Posterior cingulate gyrus (tissue), 11 donors: ENCODE results near the gene GPR146.
A peak's percentile ranks its signal among the peaks of the same experiment; 100 is the strongest.

Source experiments
- DNase-seq, 10 donors: peaks; one replicate each; pipeline versions ENCODE4 v3.0.0 to v3.0.0-alpha.2; 2020 to 2021; ENCODE audit warnings: mixed read lengths in 3 of 10
- intact Hi-C: fragments of 100-400 bp; cut with DNase I; formaldehyde crosslinking; loops from one replicate; pipeline ENCODE4 v1.15.1; 2023

Gene GPR146

DNA sequence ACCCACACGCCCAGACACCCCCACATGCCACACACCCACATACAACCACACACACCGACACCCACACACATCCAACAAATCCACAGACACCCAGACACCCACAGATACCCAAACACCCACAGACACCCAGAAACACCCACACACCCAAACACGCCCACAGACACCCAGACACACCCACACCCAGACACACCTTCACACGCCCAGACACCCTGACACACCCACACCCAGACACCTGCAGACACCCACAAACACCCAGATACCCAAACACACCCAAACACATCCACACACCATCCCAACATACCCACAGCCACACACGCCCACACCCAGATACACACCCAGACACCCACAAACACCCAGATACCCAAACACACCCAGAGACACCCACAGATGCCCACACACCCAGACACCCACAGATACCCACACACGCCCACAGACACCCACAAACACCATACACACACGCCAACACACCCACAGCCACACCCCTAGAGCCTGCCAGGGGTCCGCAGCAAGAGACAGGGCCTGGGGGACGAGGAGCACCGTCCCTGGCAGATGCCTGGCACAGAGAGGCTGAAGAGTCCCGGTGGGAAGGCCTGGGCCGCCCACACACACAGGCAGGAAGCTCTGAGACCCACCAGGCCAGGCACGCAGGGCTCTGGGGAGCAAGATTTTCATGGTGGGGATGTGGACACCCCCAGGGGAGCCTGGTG, 32.9 kb upstream of the GPR146 start:
- no peak for DNase-seq
- intact Hi-C loops, result no loop called here

DNA sequence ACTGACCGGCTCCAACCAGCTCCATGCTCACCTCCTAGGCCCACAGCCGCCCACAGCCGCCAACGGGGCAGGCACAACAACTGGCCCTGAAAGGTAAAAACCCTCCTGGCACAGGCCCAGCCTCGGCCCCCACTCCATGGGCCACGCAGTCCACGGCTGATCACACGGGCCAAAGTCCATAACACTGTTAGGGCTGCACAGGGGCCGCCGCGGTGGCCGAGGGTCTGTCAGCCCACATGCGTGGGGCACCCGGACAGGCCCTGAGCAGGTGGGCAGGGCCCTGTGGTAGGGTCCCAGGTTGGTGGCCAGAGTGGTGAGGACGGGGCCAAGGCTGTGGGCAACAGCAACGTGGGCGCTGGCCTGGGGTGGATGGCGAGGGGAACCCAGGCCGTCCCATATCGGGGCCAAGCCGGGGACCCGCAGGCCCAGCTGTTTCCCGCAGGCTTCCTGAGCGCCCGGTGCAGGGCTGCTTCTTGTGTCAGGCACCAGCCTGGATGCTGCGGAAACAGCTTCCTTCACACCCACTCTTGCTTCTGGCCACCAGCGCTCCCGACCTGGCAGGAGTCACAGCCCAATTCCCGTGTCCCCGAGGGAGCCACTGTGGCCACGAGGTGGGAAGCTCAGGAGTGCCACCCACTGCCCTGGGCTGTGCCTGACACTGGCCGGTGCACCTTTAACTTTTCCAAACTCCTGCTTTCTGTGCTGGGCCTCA, 32.2 kb upstream of the GPR146 start:
- DNase-seq, result no peak
- intact Hi-C loops, result no loop called here

DNA sequence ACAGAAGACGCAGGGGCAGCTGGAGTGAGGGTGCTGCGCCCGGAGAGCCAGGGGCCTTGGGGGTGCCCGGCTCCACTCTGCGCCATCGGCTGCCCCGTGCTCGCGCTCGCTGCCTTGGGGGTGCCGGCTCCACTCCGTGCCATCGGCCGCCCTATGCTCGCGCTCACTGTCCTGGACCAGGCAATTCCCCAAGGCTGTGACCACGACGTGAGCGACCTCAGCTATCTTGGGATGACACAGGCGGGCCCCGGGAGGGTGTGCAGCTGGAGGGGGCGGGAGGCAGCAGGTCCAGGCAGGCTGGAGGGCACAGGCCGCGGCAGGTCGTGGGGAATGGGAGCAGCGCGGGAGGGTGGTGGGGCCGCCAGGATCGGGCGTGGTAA, 31.6 kb upstream of the GPR146 start:
- intact Hi-C loops, result no loop called here
- DNase-seq, result no peak

DNA sequence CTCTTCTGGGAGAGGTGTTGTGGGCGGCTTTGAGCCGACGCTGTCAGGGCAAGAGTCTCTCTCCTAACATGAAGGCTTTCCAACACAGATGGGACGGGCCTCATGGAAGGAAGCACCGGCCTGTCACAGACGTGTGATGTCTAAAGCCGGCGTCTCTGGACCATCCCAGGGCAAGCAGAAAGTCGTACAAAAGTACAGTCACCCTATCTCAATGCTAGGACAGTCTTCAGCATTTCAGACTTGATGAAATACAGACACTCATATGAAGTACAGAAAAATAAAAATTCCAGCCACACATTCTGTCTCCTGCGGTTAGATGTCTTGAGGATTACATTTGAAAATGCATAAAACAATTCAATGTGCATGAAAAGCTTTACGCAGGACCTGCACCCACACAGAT, 30.8 kb upstream of the GPR146 start:
- intact Hi-C loops, result no loop called here
- DNase-seq, result no peak

DNA sequence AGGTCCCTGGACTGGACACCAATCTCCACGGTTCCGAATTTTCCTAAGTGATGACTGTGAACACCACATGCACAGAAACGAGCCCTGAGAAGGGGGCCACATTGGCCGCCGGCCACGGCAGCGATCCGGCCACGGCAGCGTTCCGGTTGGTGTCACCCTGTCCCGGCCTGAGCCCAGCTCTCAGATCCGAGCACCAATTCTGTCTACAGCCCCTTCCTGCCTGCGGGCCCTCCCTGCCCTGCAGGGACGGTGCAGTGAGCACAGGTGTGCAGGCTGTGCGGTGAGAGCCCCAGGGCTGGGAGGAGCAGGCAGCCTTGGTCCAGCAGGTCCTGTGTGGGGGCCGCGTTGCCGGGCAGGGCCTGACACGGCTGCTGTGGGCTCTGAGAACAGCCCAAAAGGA, 29.7 kb upstream of the GPR146 start:
- no peak for DNase-seq
- intact Hi-C loops, result no loop called here

DNA sequence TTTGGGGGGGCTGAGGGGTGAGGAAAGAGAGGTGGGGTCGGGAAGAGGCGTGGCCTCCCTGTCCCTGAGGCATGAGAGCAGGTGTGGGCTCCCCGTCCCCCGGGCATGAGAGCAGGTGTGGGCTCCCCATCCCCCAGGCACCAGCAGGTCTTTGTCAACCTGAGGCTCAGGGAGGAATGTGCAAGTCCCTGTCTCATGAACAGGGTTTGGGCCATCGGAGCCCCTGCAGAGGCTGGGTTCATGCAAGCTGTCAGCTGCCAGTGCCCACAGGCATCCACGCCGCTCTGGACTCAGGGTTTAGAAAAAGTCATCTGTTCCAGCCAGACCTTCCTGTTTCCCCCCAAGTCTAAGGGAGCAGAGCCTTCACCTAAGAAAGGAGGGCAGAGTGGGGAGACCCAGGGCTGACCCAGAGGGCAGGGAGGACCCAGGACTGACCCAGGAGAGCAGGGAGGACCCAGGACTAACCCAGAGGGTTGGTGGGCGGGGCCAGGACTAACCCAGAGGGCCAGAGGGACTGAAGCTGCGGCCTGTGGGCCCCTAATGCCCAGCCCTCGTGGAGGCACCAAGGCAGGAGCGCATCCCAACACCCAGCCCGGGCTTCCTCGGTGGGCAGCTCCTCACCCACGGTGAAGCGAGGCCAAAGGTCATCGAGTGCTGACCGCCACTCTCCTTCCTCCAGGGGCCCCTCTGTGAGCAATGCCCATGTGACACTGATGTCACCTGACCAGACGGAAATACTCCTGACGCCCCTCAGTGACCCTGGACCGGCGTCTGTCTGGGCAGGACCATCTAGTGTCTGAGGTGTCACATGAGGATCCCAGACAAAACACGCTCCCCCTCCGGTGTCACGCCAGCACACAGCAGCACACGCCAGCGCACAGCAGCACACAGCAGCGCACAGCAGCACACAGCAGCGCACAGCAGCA, 28.9 kb upstream of the GPR146 start:
- DNase-seq, result peak in 1 of 10 donors; percentile 84
- intact Hi-C loops, result no loop called here

DNA sequence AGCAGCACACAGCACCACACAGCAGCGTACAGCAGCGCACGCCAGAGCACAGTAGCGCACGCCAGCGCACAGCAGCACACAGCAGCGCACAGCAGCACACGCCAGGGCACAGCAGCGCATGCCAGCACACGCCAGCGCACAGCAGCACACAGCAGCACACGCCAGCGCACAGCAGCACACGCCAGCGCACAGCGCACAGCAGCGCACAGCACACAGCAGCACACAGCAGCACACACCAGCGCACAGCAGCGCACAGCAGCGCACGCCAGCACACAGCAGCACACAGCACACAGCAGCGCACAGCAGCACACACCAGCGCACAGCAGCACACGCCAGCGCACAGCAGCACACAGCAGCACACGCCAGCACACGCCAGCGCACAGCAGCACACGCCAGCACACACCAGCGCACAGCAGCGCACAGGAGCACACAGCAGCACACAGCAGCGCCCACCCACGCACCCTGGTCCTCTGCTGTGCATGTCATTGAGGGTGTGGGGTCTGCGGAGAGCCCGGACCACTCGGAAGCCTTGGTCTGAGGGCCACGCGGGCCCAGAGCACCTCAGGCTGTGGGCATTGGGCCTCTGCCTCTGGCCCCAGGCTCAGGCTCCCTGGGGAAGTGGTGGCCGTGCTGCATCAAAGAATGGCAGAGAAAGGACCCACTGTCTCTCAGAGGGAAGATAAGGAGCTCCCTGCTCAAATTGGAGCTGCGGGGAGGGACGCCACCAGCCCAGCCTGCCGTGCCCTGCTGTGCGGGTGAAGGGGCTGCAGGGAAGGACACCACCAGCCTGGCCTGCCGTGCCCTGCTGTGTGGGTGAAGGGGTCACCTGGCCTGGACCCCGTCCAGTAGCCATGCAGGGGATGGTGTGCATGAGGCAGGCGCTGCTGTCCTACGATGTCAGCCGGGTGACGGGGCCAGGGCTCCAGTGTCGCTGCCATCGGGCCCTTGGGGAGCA, 27.5 kb upstream of the GPR146 start:
- intact Hi-C loops, result no loop called here
- peak in 1 of 10 donors; percentile 61 for DNase-seq

DNA sequence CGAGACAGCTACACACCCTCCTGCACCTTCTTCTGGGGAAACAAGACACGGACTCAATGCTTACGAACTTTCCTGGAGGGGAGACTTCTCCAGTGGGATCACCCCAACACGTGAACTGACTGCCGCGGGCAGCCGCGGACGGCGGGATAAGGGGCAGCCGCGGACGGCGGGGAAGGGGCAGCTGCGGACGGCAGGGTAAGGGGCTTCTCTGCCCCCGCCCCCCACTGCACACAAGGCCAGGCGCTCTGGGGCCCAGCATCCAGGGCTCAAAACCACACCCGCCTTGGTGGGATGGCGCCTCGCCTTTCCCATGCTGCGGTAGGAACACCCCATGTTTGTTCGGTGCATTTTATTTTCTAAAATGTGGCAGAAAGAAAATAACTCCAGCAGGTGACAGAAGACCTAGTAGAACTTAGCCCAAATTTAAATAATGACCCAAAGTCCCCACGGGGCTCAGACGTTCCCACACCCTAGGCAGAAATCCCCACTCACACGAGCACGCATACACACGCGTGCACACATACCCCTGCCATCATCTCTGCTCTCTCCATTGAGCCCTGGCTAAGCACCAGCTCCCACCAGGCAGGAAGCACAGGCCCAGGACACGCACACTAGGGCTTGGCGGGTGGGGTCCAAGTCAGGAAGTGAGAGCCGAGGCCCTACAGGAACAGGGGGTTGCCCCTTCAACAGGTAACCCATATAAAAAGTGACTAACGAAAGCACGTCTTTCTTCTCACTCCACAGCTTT, 26.6 kb upstream of the GPR146 start:
- peak in 1 of 10 donors; percentile 52 for DNase-seq
- intact Hi-C loops, result no loop called here

DNA sequence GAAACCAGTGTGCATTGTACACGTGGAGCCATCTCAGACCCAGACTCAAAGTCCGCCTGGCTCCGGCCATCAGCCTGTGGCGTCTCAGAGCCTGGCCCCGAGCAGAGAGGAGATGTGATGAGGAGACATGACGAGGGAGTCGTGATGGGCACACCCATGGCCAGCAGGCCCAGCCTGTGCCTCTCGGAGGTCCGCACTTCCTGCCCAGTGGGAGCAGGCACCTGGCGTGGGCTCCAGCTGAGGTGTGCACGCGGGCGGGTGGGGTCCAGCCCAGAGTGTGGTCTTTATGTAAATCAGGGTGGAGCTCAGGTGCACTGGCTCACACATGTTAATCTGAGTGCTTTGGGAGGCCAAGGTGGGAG, 26.0 kb upstream of the GPR146 start:
- DNase-seq, result peak in 1 of 10 donors; percentile 75
- intact Hi-C loops, result no loop called here

DNA sequence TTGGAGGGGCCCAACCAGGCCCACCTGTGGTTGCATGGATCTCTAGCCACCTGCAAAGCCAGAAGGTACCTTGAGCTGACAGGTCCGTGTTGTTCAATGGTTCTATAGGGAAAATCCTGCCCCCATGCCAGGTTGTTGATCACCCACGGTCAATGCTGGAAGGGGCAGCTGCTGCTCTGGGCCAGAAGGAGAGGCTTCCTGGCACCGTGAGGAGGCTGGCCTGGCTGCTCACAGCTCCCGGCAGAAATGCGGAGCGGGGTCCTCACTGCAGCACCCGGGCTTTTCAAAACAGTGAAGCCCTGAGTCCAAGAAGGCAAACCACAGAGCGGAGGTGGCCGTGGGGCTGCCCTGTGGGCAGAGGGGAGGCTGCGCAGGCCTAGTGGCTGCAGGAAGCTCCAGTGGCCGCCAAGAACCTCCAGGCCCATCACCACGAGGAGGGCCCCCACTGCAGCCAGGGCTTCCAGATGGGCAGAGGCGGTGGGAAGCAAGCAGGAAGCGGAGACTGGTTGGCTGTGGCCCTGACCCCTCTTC, 25.0 kb upstream of the GPR146 start:
- intact Hi-C loops, result no loop called here
- DNase-seq, result peak in 1 of 10 donors; percentile 78

DNA sequence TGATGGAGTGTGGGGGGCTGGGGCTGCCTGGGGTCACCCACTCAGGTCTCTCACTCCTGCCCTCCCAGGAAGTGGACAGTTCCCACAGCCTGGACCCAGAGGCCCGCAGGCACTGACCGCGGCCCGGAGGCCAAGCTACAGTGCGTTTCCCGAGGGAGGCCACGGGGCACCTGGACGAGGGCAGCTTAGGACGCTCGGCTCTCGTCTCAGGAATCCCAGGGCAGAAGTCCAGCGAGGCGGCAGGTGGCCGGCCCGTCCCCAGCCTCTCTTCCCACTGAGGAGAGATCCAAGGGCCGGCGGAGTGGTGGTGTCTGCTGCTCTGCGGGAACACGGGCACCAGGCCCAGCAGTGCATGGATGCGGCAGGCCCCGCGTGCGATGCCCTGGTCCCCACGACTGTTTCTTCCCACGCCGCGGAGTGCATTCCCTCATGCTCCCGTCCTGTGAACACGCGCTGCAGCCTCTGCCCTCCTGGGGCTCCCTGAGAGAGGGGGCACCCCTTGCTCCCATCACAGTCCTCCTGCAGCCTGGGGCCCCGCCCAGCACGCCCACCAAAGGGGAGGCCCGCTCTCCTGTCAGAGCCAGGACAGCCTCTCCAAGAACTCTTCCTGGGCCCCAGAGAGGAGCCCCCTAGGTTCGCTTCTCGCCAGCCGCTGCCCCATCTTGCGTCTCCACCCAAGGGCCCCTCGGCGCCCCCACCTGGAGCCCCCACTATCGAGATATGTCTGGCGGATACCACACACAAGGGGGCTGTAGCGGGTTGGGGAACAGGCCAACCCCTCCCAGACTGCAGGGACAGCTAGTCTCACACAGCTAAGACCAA, 24.3 kb upstream of the GPR146 start:
- DNase-seq, result peak in 1 of 10 donors; percentile 75
- intact Hi-C loops, result loop anchor here (5.0 kb wide), 1 partner anchor 47 kb away; no protein-coding TSS in a partner anchor

DNA sequence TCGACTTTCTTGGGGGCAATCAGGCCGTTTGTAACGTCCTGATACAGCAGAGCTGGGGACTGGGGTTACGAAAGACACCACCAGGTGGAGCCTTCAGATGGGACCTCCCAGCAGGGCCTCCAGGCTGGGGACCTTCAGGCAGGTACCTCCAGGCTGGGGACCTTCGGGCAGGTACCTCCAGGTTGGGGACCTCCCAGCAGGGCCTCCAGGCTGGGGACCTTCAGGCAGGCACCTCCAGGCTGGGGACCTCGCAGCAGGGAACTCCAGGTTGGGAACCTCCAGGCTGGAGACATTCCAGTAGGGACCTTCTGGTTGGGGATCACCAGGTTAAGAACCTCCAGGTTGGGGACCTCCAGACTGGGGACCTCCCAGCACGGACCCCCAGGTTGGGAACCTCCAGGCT, 23.5 kb upstream of the GPR146 start:
- intact Hi-C loops, result loop anchor here (5.0 kb wide), 1 partner anchor 46 kb away; no protein-coding TSS in a partner anchor
- DNase-seq, result peak in 1 of 10 donors; percentile 79

DNA sequence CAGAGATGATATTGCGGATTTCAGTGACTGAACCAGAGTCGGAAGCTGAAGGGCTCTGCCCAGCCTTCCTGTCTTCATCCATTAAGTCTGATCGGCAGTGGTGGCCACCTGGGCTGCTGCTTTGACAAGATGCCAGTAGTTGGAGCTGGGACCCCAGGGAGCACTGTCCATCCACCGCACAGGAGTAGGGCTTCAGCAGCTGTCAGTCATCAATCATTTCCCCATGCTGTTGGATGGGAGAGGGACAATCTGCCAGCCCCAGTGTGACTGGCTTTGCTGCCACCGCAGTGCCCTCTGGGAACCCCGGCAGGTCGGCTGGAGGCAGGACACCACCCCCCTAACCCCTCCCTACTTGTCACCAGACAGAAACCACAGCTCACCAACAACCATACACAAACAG, 23.0 kb upstream of the GPR146 start:
- intact Hi-C loops, result loop anchor here (5.0 kb wide), 1 partner anchor 46 kb away; no protein-coding TSS in a partner anchor
- peak in 1 of 10 donors; percentile 36 for DNase-seq

DNA sequence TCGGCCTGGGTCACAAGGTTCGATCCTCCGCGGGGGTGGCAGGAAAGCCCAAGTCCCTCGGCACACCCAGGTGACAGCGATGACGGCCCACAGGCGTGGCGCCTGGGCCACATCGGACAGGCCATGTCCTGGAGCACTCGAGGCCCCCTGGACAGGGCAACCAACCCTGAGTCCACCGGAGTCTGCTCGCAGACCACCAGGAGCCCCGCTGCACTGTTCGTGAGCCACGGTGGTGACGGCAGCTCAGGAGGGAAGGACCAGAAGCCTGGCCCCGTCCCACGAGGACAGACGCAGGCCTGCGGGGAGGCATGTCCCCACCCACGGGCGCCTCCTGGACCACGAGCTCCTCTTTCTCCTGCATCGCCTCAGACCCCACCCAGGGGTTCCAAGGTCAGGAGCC, 22.4 kb upstream of the GPR146 start:
- intact Hi-C loops, result loop anchor here (5.0 kb wide), 1 partner anchor 45 kb away; no protein-coding TSS in a partner anchor
- DNase-seq, result peak in 1 of 10 donors; percentile 84

DNA sequence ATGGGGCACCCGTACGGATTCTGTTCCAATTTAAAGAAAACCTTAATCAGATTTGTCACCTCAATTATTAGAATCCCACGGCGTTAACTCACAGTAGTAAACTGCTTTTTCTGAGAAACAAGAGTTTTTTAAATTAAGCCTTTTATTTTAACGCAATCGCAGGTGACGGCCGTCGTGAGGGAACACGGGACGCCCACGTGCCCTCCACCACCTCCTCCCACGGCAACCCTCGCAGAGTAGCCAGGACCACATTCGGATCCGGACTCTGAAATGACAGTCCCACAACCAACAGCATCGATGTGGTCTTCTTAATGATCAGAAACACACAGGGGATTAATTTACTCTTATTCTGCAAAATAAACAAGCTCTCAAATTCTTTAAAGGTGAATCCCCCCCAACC, 22.0 kb upstream of the GPR146 start:
- intact Hi-C loops, result loop anchor here (5.0 kb wide), 1 partner anchor 45 kb away; no protein-coding TSS in a partner anchor

DNA sequence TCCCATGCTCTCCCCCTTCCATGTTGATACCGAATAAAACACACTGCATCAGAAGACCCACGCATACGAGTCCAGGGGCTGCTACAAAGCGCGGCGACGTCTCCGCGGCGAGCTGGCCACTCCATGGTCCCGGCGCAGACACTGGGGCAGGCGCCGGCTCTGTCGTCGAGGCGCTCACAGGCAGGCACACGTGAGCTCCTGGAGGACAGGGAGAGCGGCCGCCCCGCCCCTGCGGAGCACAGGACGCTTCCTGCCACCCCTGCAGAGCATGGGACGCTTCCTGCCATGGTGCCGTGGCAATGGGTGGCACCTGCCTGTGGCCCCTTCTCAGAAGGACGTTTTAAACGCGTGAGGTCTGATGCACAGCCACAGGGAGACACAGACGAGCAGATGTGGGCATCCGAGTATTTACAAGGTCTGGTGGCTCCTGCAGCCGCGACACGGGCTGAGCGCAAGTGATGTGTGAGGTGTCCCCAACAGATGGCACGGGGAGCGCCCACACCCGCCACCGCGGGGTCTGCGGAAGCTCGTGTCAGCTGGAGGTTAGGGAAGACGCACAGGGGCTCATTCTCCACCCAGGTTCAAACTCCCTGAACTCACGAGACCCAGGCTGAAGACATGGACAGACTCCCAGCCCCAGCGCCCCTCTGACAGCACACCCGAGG, 21.4 kb upstream of the GPR146 start:
- DNase-seq, result peak in 1 of 10 donors; percentile 86
- intact Hi-C loops, result loop anchor here (5.0 kb wide), 1 partner anchor 44 kb away; no protein-coding TSS in a partner anchor

More for the DNA sequence above, 22.0 kb upstream of the GPR146 start:
- DNase-seq, result peak in 1 of 10 donors; percentile 16

DNA sequence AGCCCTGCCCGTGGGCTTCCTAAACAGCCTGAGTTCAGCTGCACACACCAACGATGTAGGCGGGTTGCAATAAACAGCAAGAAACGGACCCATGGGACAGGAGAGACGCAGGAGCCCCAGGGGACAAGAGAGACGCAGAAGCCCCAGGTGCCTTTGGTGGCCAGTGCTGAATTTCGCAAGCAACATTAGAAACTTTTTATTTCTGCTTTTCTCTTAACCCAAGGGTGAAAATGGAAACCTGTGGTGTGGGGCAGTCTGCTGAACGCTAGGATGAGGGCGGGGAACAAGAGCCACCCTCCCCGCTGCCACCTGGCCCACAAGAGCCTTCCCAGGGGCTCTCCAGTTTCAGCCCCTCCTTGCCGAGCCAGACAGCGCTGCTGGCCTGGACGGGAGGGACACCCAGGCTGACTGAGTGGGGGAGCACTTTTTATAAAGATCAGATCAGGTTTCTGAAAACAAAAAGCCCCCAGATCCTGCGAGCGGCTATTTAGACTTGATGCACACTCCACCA, 20.0 kb upstream of the GPR146 start:
- intact Hi-C loops, result loop anchor here (5.0 kb wide), 1 partner anchor 43 kb away; no protein-coding TSS in a partner anchor
- peak in 1 of 10 donors; percentile 55 for DNase-seq
